Stomach (tissue), 4 donors: Measurements from ENCODE around the gene SFI1.

ENCODE experiments used
- EP300 ChIP-seq: sonication (generic); formaldehyde crosslinking; IDR thresholded peaks from one replicate; pipeline ENCODE4 v1.6.1; 2017; ENCODE audit warnings: antibody characterized with exemption
- POLR2A ChIP-seq, 4 donors: fragments of 450-650 bp; IDR thresholded peaks; one replicate each; pipeline ENCODE4 v1.6.1; 2016; ENCODE audit warnings: antibody characterized with exemption in 4 of 4, control low read depth in 2 of 4, mild to moderate bottlenecking in 1 of 4, moderate library complexity in 1 of 4
- POLR2AphosphoS5 ChIP-seq, 3 donors: sonication (generic); formaldehyde crosslinking; IDR thresholded peaks; one replicate each; pipeline ENCODE4 v1.6.1; 2016; ENCODE audit warnings: antibody characterized with exemption in 3 of 3
- TF ChIP-seq, protein P1 (sequence below), 7 experiments: fragments of 450-650 bp in 4 of 7; fragments of 200-600 bp in 3 of 7; sonication (generic) in 3 of 7; IDR thresholded peaks; one replicate each; pipeline ENCODE4 v1.5.1; 2016 to 2019; ENCODE audit warnings: antibody characterized with exemption in 7 of 7, control low read depth in 2 of 7, mild to moderate bottlenecking in 1 of 7

DNA sequence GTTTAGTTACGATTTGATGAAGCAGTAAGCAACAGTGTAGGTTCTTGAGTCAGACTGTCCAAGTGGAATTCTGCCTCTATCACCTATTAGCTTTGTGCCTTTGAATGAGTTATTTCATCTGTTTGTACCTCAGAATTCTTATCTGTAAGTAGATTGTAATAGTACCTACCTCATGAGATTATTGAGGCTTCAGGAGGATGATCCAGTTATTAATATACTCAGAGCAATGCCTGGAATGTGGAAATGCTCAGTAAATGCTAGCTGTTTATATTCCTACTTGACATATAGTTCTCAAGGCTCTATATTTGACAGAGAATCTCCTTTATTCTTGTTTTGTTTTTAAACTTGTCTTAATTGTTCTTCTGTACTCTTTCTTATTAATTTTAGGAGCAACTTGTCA, 70.1 kb downstream of the SFI1 start:
- TF ChIP-seq, protein P1, sequence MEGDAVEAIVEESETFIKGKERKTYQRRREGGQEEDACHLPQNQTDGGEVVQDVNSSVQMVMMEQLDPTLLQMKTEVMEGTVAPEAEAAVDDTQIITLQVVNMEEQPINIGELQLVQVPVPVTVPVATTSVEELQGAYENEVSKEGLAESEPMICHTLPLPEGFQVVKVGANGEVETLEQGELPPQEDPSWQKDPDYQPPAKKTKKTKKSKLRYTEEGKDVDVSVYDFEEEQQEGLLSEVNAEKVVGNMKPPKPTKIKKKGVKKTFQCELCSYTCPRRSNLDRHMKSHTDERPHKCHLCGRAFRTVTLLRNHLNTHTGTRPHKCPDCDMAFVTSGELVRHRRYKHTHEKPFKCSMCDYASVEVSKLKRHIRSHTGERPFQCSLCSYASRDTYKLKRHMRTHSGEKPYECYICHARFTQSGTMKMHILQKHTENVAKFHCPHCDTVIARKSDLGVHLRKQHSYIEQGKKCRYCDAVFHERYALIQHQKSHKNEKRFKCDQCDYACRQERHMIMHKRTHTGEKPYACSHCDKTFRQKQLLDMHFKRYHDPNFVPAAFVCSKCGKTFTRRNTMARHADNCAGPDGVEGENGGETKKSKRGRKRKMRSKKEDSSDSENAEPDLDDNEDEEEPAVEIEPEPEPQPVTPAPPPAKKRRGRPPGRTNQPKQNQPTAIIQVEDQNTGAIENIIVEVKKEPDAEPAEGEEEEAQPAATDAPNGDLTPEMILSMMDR (IDR thresholded peaks at IDR 0.05) = no peak
- TF ChIP-seq EP300 (no peak), POLR2A (IDR thresholded peaks at IDR 0.05) (no peak), POLR2AphosphoS5 (IDR thresholded peaks at IDR 0.05) (no peak)
